GM19023 (cell line): ENCODE results near the gene UBASH3B.
"Not testable (repeated sequence)": the region's sequence is repeated elsewhere in the genome, so short reads cannot be mapped to it uniquely, and the experiment has no call there.

Experiments
- ATAC-seq: cut with Tn5 transposase; IDR thresholded peaks from one replicate; pipeline ENCODE4 v1.9.1; 2021; ENCODE audit warnings: mild to moderate bottlenecking, moderate library complexity; ENCODE audit not compliant: unreplicated experiment

The UBASH3B gene

DNA sequence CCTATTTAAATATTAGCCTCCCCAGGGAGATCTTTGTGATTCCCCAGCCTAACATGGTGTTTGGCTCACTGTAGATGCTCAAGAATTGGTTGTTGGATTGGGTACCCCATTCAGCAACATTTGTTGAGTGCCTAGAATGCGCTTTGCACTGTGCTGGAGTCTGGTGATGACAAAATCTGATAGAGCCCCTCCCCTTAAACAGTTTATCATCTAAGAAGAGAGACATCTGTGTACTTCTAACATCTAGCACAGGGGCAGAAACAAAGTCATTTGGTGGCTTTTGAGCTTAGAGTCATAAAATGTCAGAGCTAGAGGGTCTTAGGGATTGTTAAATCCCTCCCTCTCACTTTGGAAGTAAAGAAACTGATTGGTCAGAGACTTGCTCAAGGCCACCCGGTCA, 73.0 kb downstream of the UBASH3B start:
- ATAC-seq = no peak

DNA sequence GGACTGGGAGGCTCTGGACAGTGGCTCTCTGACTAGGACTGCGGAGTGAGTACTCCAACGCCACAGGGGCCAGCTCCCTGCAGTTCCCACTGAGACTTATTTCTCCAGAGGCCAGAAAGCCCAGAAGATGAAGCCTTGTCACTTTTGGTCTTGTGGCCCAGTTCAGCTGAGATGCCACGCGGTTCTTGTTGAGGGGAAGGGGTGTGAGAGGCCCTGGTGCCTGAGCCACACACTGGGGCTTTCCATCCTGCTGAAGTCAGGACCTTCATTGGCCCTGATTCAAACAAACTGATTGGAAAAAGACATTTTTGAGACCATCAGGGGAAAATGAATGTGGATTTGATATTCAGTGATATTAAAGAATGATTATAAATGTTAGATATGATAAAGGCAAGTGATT, 73.6 kb downstream of the UBASH3B start:
- ATAC-seq = no peak

DNA sequence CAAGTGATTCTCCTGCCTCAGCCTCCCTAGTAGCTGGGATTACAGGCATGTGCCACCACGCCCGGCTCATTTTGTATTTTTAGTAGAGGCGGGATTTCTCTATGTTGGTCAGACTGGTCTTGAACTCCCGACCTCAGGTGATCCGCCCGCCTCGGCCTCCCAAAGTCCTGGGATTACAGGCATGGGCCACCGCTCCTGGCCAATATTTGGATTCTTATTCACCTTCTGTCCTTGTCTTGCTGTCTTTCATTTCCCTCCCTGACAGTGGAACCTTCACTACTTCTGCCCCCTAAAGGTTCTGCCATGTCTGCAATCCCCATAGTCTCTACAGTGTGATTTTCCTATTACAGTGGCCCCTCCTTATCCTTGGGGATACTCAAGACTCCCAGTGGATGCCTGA, 75.2 kb downstream of the UBASH3B start:
- ATAC-seq = not testable (repeated sequence)

DNA sequence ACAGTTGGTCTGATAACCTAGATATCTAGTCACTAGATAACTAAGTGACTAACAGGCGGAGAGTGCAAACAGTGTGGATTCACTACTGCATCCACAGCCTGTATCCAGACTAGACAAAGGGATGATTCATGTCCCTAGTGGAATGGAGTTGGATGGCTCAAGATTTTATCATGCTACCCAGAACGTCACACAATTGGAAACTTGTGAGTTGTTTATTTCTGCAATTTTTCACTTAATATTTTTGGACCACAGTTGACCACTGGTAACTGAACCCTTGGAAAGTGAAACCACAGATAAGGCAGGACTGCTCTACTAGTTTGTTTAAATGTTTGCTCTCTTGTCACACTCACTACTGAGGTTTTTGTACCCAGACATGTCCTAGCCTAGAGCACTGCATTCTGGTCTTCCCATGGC, 76.0 kb downstream of the UBASH3B start:
- ATAC-seq = no peak

DNA sequence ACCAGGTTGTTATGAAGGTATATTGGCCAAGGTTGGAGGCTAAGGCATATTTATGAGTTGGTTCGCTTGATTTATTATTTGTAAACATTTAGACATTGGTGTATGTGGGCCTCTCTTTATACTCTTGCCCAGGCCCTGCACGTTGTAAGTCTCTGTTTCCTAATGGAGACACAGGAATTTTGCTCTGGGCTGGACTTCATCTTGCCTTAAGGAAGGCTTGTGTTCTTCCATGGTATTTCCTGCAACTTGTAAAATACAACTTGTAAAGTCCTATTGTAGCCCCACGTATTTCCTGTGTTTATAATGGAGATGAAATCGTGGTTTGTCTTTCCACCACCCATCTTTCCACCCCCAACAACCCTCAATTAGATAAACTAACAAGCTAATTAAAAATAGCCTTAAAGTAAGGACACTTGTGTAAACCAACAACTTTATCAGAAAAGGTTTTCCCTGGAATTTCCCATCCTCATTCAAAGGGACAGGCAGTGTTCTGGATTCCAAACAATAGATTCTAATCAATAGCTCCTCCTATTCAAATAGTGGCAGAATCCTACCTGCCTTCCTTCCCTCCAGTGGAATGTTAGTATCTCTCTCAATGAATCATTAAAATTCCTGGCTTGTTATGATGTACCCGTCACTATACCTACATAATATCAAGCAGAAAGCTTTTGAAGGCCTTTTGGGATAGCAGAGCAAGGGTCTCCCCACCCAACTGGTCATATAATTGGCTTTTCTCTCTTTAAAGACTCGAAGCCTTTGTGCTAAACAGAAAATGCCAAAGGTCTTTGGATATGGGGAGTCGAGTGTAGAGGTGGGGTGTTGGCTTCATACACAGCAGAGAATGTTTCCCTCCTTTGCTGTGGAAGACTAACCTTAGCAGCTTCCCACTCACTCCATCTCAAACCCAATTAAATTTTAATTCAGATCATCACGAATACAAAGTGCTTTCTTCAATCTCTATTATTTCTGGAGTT, 77.1 kb downstream of the UBASH3B start:
- ATAC-seq = no peak

DNA sequence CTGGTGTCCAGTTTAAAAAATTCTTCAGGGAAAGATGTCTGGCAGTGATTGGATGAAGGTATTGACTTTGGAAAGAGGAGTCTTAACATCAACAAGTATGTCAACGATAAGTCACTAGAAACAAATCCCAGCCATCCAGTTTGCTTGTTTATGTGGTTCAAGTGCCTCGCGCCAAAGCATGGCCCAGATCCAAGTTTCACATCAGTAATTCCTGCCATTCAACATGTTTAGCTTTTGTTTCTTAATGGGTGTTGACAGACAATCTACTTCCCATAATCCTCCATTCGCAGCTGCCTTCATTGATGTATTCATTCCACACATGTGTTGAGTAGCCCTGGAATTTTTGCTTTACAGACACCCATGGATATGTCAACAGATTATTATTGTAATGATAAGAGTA, 77.8 kb downstream of the UBASH3B start:
- ATAC-seq = no peak

DNA sequence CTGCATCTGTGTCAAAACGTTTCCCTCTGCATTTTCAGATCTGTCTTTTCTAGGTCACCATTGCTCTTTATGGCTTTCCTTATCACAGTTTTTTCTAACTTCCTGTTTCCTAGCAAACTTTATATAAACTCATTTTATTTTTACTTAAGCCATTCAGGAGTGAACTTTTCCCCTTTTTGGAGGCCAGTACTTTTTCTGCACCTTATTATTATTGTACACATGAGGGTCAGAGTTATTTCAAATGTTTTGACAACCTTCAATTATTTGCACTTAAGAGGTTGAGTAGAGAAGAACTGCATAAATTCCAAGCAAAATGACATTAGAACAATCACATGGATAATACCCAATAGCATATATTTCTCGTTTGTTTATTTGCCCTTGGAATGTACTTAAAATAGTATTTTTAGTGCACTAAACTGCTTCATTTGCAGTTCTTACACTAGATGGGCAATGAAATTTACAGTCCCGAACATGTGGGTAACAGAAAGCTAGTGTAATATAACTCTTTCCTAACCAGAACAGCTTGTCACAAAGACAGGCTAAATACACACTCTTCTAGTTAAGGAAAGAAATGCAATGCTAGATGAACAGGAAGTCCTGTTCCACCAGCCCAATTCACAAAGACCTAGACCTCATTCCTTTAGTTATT, 79.5 kb downstream of the UBASH3B start:
- ATAC-seq = no peak

DNA sequence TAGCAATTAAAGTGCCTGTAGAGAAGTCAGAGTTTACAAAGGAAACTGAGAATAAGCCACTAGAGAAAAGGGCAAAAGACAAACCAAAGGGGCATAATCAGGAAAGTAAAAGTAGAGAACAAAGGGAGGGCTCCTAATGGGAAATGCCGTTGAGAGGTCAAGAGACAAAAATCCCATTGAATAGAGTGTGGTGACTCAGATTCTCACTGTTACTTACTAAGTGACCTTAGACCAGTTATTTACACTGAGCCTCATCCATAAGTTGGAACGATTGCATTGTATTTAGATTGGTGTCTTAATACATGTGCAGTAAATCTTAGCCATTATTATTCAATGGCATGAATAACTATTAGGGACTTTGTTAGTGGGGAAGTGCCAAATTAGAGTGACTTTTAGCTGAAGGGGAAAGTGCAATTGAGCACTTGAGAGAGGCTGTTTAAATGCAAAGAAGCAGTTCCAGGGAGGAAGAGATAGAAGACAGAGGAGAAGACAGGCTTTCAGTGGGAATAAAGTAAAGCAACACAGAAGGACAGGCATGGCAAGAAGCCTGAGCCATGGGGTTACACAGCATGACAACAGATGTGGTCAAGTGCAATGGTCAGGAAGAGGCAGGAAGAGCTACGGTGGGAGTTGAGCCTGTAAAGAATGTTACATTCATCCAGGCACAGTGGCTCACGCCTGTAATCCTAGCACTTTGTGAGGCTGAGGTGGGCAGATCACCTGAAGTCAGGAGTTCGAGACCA, 82.6 kb downstream of the UBASH3B start:
- no peak for ATAC-seq

DNA sequence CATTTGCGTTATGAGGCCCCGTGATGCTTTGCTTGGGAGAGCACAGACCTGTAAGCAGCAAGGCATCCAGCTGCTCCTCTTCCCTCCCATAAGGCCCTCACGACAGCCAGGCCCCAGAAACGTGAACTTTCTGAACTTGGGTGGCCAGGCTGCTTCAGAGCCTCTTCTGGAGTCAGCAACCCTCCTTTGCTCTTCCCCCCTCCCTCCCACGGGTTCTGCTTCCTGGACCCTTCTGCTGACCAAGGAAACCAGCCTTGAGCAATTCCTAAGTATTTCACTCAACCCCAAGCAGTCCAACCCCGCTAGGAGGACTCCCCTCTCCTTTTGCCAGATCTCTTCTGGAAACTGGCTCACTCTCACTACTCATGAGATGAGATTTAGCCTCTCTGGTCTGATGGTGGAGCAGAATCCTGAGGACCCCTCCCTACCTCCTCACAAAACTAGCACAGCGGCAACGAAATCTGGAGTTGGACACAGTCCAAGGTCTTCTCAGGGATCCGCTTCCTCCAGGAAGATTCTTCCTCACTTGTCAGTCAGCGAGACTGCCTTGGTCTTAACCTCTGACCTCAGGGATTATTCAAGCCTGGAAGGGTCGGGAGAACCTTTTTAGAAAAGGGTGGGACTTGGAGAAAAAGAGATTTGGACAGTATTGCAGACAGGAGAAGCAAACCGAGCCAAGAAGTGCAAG, 86.2 kb downstream of the UBASH3B start:
- ATAC-seq = no peak

DNA sequence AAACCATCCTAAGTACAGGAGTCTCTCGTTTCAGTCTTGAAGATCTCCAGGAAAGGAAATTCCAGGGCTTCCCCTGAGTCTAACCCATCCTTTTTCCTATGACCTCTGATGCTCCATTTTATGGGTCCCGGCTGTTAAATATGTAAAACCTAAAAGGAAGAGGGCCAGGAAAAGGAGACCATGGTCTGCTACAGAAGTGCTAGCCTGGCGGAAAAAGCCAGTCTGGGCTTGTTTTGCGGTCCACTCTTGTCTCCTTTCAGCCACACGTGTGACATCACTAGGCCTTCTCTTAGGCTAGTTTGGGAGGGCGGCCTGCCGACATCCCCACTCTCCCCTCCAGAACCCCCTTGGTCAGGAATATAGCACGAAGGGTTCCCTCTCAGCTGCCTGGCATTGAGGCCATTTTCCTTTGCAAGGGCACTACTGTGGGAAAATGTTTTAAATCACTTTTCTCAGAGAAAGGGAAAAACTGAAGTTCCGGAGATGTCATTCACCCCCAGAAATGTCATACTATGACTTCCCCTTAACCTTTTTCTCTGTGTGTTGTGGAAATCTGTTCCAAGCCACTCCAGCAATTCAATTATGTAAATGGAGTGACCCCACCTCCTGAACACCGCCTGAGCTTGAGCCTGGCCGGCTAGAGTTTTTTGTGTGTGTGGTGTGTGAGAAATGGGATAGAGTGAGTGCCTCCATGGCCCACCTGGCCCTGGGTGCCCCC, 86.9 kb downstream of the UBASH3B start:
- ATAC-seq = no peak

DNA sequence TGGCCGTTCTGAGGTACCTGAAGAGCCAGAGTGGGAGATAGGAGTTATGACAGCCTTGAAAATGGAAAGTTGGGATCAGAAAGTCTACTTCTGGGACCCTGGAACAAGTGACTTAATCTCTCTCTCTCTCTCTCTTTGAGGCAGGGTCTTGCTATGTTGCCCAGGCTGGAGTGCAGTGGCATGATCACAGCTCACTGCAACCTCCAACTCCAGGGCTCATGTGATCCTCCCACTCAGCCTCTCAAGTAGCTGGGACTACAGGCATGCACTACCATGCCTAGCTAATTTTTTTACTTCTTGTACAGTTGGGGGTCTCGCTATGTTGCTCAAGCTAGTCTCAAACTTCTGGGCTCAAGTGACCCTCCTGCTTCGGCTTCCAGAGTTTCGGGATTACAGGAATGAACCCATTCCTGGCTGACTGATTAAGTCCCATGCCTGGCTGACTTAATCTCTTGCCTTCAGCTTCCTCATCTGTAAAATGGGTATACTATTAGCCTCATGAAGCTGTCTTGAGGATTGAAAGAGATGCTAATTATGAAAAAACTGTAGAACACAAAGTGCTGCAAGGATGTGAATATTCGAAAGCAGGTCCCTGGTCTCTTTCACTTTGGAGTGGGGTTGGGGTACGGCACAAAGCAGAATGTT, 87.7 kb downstream of the UBASH3B start:
- no peak for ATAC-seq

DNA sequence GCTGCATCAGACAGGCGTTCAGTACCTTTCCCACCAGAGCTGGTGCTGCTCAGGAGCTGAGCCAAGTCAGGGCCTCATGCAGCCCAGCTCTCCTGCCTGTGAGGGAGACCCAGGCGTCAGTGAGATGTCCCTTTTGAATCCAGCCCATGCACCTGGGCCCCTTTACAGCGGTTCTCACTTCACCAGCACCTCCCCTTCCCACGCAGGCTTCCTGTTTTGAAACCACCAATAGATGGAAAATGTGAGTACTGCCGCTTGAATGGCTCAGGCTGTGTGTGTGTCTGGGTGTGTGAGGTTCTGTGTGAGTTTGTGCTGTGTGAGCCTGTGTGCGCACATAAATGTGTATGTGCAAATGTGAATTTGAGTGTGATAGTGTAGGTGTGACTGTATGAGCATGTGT, 88.4 kb downstream of the UBASH3B start:
- peak; percentile 51 for ATAC-seq

DNA sequence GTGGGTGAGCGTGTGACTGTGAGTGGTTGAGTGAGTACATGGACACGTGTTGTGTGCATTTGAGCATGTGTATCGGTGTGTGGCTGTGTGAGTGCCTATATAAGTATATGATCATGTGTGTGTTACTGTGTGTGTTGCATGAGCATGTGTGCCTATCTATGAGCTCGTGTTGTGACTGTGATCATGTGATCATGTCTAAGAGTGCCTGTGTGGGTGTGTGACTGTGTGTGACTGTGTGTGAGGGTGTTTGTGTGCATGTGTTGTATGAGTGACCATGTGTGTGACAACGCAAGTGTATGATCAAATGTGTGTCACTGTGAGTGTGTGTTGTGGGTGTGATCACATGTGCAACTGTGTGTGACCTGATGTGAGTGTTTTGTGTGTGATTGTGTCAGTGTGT, 88.8 kb downstream of the UBASH3B start:
- no peak for ATAC-seq

DNA sequence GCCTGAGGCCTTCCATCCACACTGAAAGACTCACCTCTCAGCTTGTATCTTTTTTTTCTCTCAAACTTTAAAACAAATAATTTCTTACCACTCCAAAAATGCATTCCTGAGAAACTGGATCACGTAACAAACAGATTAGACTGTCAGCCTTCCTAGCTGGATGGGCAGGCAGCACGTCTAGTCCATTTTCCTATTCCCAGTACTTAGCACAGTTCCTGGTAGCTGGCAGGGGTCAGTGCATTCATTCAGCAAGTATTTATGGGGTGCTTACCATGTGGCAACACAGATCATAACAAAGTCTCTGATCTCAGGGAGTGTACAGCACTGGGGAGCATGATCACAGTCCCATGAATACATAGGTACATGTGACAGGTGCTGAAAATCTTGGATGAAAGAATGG, 89.6 kb downstream of the UBASH3B start:
- ATAC-seq = no peak

DNA sequence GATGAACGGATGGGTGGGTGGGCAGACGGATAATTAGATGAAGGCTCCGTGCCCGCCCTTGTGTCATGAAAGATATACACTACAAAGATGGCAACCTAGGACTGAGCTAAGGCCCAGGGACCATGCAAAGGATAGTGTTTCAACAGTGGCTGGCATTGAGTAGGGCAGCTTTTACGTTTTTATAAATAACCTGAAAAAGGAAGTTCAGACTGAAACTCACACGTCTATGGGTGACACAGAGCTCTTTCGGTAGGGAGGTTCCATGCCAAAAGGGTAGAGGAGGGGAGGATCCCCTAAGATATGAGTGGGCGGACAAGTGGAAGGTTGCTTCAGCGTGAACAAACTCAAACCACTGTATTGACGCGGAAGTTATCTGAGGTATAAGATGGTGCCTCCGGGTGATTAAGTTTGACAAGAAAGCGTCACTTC, 90.5 kb downstream of the UBASH3B start:
- peak; percentile 65 for ATAC-seq

DNA sequence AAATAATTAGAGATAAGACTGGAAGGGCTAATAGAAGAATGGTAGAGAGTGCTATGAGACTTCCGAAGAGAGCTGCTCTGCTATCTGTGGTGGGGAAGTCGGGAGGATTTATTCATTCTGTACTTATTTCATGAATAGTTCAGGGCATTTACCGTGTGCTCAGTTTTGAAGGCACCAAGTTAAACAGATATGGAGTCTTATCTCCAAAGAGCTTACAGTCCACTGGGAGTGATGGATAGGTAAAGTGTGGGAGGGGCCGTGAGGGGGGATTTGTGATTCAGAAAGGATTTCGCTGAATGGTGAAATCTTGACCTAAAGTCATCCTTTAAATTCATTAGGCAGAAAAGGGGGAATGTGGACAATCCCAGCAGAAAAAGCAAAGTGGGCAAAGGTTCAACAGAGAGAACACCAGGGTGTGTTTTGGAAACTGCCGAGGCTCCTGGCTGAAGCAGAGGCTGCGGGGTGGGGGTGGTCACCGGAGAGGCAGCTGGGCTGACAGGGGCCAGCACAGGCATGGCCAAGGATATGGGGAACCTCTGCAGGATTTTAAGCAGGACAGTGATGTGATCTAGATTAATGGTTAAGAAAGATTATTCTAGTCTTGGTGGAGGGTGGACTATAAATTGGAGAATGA, 91.2 kb downstream of the UBASH3B start:
- ATAC-seq = no peak

DNA sequence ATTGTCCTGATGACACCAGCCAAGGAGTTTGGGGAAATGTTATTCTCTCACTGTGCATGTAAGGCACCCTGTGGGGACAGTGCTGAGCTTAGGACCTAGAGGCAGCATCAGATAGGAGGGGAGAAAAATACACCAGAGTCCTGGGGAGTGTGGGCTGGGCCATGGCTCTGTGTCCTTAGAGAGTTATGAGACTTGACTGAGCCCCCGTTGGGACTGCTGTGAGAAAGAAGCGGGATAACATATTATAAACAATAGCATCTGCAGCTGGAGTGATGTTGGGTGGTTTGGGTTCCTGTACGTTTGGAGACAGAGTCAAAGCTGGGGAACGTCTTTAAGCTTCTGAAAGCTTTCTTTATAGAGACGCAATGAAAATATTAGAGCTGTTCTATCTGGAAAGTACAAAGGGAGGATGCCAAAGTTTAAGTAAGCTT, 91.8 kb downstream of the UBASH3B start:
- no peak for ATAC-seq

DNA sequence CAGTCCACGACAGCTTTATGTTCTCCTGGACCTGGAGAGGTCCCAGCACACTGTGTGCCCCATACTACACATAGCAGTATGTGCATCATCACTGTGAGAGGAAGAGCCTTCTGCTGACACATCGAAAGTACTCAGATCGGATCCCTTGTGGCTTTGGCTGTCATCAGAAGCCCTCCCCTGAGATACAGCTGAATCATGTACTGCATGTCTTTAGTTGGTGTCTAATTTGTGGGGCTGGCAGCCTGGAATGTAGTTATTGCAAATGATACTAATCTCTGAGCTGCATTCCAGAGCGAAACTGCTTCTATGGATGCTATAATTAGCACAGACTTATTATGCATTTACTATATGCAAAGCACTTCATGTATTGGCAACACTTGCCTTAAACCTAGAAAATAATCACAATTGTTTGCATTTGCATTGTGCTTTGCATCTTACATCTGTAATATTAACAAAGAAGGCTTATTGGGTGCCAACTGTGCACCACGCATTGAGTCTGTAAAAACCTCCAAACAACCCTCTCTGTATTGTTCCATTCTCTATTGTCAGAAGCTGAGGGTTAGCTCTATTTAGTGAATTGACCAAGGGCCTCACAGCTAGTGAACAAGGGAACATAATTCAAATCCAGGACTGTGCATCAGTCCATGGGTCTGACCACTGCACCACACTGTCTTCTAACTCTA, 93.6 kb downstream of the UBASH3B start:
- ATAC-seq = peak; percentile 76

DNA sequence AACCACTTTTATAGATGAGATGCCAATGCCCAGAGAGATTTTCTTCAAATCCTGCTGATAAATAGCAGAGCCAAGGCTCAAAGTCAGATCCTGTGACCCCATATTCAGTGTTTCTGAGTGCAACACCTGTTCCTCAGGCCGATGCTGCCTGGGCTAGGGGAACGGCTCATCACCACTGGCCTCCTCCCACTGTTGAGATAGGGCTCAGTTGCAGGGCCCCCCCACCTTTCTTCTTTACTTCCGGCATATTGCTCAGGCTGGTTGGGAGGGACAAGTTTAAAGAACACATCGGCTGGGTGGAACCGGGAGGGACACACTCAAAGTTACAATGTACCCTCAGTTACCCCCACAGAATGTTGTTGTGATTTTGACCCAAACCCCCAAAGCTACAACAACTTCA, 94.5 kb downstream of the UBASH3B start:
- no peak for ATAC-seq
